KMS-11 (cell line): ENCODE data around the gene PDIK1L.

Experiments
- H2AFZ ChIP-seq: fragments of 200-600 bp; sonication (generic); 2 replicates; pipeline ENCODE4 v1.6.1; 2016; ENCODE audit warnings: antibody characterized with exemption, mixed run types, low read depth
- H3K27ac ChIP-seq: fragments of 200-600 bp; sonication (generic); 2 replicates; pipeline ENCODE4 v1.6.1; 2016; ENCODE audit warnings: mild to moderate bottlenecking, mixed run types
- H3K27me3 ChIP-seq: fragments of 200-600 bp; sonication (generic); 2 replicates; pipeline ENCODE4 v1.6.1; 2017; ENCODE audit warnings: mild to moderate bottlenecking, low read depth, mixed run types, moderate library complexity; ENCODE audit not compliant: insufficient read depth
- H3K36me3 ChIP-seq: fragments of 200-600 bp; sonication (generic); 2 replicates; pipeline ENCODE4 v1.6.1; 2017; ENCODE audit warnings: mild to moderate bottlenecking, mixed run types; ENCODE audit not compliant: insufficient read depth
- H3K4me1 ChIP-seq: fragments of 200-600 bp; sonication (generic); 2 replicates; pipeline ENCODE4 v1.6.1; 2016; ENCODE audit warnings: mild to moderate bottlenecking, low read depth, mixed run types; ENCODE audit not compliant: poor library complexity, severe bottlenecking
- H3K4me2 ChIP-seq: fragments of 200-600 bp; sonication (generic); 2 replicates; pipeline ENCODE4 v1.7.0; 2016; ENCODE audit warnings: mild to moderate bottlenecking, mixed run types
- H3K4me3 ChIP-seq: fragments of 200-600 bp; sonication (generic); IDR thresholded peaks from 2 replicates; pipeline ENCODE4 v1.6.1; 2017; ENCODE audit warnings: low read depth, low read length, mixed read lengths; ENCODE audit not compliant: insufficient read depth
- H3K79me2 ChIP-seq: fragments of 200-600 bp; sonication (generic); 2 replicates; pipeline ENCODE4 v1.6.1; 2016; ENCODE audit warnings: low read depth, mixed run types; ENCODE audit not compliant: insufficient read depth
- H3K9ac ChIP-seq: fragments of 200-600 bp; sonication (generic); 2 replicates; pipeline ENCODE4 v1.6.1; 2016; ENCODE audit warnings: mild to moderate bottlenecking, mixed run types
- H4K20me1 ChIP-seq: fragments of 200-600 bp; sonication (generic); 2 replicates; pipeline ENCODE4 v1.6.1; 2016; ENCODE audit warnings: mild to moderate bottlenecking, mixed run types; ENCODE audit not compliant: insufficient read depth
- CTCF ChIP-seq: fragments of 200-600 bp; sonication (generic); conservative IDR thresholded peaks from 2 replicates; pipeline ENCODE4 v1.6.1; 2017; ENCODE audit warnings: low read depth, mild to moderate bottlenecking, antibody characterized with exemption, low read length, moderate library complexity, mixed read lengths

PDIK1L gene

GRCh38 chr1:26079178-26079563 lies 32.5 kb upstream of the PDIK1L start:
- Histone ChIP-seq H3K27ac (no peak overlapping the region), H3K9ac (no peak overlapping the region), H3K4me1 (no peaks in the 10 kb centered on the region), H3K4me2 (no peak overlapping the region), H2AFZ (no peak overlapping the region), H4K20me1 (no peaks in the 10 kb centered on the region), H3K4me3 (no peak overlapping the region), H3K79me2 (no peaks in the 10 kb centered on the region), H3K36me3 (no peaks in the 10 kb centered on the region), H3K27me3 (no peaks in the 10 kb centered on the region)
- no peak for TF ChIP-seq CTCF

- Histone ChIP-seq H3K4me2 (no peak overlapping the region), H3K4me1 (no peaks in the 10 kb centered on the region)
These were observed 31.4 kb upstream of the PDIK1L start for GRCh38 chr1:26079960-26080814.

GRCh38 chr1:26081267-26082019 lies 30.2 kb upstream of the PDIK1L start:
- Histone ChIP-seq H2AFZ (no peak overlapping the region), H3K4me3 (no peak overlapping the region), H3K27me3 (no peaks in the 10 kb centered on the region), H3K36me3 (no peaks in the 10 kb centered on the region), H3K9ac (no peak overlapping the region), H3K4me1 (no peaks in the 10 kb centered on the region), H3K4me2 (no peak overlapping the region), H3K79me2 (no peaks in the 10 kb centered on the region), H3K27ac (no peak overlapping the region), H4K20me1 (no peaks in the 10 kb centered on the region)
- TF ChIP-seq CTCF, result no peak

More at GRCh38 chr1:26079960-26080814, 31.4 kb upstream of the PDIK1L start:
- H3K4me3 ChIP-seq, result no peak overlapping the region
- H3K36me3 ChIP-seq, result no peaks in the 10 kb centered on the region
- no peak overlapping the region for H2AFZ ChIP-seq
- no peak overlapping the region for H3K27ac ChIP-seq
- no peak for TF ChIP-seq CTCF
- no peak overlapping the region for H3K9ac ChIP-seq
- H4K20me1 ChIP-seq, result no peaks in the 10 kb centered on the region
- H3K27me3 ChIP-seq, result no peaks in the 10 kb centered on the region
- H3K79me2 ChIP-seq, result no peaks in the 10 kb centered on the region

GRCh38 chr1:26082020-26082350 lies 29.6 kb upstream of the PDIK1L start:
- no peaks in the 10 kb centered on the region for H3K79me2 ChIP-seq

More at GRCh38 chr1:26082020-26082350, 29.6 kb upstream of the PDIK1L start:
- H3K27me3 ChIP-seq, result no peaks in the 10 kb centered on the region
- no peaks in the 10 kb centered on the region for H3K4me1 ChIP-seq
- no peak overlapping the region for H3K9ac ChIP-seq
- no peak overlapping the region for H3K27ac ChIP-seq
- no peak for TF ChIP-seq CTCF
- H2AFZ ChIP-seq, result no peak overlapping the region
- no peaks in the 10 kb centered on the region for H3K36me3 ChIP-seq
- no peaks in the 10 kb centered on the region for H4K20me1 ChIP-seq
- H3K4me2 ChIP-seq, result no peak overlapping the region
- no peak overlapping the region for H3K4me3 ChIP-seq
